GM12874 (cell line): Measurements from ENCODE around the gene MRFAP1.

Experiments
- TF ChIP-seq, protein P1 (sequence below): IDR thresholded peaks from 2 replicates; pipeline ENCODE4 v1.5.1; 2011; ENCODE audit warnings: low read depth, mild to moderate bottlenecking, control low read depth, low read length, moderate library complexity; ENCODE audit not compliant: insufficient read depth

MRFAP1 gene

DNA sequence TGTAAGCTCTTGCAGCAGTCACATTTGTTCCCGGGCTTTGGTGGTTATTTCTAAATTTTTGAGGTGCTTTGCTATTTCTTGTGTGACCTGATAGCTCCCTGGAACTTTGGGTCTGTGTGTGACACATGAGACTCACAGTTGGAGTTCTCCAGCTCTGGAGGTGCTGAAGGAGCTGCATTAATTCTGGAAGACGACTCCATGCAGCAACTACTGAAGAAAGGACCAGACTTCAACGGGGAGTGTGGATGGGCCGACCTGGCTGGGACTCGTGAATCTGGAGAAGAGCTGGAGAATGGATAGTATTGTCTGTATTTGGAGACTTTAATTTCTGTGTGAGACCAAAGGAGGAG is 1.5 kb downstream of the MRFAP1 start:
- TF ChIP-seq, protein P1, sequence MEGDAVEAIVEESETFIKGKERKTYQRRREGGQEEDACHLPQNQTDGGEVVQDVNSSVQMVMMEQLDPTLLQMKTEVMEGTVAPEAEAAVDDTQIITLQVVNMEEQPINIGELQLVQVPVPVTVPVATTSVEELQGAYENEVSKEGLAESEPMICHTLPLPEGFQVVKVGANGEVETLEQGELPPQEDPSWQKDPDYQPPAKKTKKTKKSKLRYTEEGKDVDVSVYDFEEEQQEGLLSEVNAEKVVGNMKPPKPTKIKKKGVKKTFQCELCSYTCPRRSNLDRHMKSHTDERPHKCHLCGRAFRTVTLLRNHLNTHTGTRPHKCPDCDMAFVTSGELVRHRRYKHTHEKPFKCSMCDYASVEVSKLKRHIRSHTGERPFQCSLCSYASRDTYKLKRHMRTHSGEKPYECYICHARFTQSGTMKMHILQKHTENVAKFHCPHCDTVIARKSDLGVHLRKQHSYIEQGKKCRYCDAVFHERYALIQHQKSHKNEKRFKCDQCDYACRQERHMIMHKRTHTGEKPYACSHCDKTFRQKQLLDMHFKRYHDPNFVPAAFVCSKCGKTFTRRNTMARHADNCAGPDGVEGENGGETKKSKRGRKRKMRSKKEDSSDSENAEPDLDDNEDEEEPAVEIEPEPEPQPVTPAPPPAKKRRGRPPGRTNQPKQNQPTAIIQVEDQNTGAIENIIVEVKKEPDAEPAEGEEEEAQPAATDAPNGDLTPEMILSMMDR = no peak

DNA sequence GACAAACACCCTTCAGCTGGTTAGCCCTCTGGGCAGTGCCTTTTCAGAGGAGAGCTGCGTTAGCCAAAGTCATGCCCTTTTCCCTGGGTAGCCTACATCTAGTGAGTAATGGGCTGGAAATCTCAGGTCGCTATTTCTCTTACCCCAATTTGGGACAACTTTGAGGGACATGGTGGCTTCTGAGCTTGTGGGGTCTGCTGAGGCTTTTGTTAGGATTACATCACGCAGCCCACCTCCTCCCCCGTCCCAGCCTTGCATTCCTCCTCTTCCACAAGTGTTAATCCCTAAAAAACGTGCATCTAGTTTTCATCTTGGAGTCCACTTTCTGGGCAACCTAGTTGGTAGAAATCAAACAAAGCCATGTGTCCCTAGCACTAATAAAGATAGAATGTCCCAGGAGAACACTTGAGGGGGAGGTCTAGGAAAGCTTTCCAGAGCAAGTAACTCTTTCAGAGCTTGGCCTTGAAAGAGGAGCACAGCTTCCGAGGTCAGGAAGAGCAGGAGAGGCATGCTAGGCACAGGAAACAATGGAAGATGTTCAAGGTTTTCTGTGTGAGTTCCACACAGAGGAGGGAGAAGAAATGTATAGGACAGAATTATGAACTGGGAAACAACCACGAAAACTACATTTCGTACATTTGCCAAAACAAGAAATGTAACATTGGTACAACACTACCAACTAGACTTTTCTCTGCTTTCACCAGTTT is 2.8 kb downstream of the MRFAP1 start:
- TF ChIP-seq, protein P1 = no peak

DNA sequence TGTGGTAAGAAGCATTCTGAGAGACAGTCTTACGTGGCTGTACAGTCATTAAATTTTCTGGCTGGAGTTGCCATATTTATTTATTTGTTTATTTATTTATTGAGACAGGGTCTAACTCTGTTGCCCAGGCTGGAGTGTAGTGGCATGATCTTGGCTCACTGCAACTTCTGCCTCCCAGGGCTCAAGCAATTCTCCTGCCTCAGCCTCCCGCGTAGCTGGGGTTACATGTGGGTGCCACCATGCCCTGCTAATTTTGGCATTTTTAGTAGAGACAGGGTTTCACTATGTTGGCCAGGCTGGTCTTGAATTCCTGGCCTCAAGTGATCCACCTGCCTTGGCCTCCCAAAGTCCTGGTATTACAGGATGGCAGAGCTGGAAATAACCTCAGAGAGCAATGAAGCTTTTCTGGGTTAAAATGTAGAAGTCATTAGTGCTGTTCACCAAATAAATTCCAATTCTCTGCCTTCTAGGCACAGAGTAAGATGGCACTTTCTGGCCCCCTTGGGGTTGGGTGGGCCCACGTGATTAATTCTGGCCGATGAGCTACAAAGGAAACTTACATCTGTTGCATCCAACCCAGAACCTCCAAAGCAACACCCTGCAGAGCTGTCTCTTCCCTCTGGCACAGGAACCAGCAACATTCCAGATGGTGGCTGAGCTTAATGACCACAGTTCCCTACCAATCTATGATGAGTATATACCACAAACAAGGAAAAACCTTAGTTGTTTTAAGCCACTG is 4.5 kb downstream of the MRFAP1 start:
- TF ChIP-seq, protein P1 = no peak

DNA sequence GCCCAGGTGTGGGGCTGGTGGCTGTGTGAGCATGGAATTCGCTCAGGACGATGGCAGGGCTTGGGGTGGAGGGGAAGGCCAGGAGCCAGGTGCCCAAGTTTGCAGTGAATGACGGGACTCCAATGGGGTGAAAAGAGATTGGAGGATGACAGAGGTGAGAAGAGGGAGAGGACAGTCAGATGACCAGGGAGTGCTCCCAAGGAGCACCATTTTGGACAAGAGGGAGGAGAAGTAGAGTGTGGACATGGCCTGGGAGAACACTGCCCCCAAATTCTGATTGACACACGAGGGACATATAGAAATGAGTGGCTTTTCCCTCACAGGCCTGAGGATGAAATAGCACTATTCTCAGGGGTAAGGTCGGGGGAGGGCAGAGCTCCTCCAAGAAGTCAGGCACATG is 6.7 kb downstream of the MRFAP1 start:
- TF ChIP-seq, protein P1 = no peak

DNA sequence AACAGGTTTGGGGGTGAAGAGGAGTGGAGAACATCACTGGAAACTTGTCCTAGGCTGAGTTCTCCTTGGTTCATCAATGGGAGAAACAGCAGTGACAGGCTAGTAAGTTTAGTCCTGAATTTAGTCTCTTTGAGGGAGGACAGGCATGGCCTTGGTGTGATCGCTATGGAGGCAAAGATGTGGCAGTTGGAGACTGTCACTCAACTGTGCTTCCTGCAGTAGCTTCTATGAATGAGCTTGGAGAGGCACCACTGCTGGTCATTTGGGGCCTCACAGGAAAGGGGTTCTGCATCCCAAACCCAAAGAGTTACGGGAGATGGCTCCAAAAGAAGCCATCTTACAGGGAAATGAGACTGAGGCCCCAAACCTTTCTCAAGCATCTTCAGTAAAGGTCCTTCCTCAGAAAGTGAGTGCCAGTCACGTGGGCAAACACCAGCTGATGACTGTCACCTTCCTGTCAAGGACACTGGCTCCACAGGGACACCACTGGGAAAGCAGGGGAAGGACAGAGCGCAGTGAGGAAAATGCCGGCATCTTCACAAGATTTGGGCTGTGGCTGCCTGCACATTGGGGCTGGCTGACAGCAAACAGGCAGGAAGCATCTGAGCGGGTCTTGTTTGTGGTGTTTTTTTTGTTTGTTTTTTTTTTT is 7.2 kb downstream of the MRFAP1 start:
- TF ChIP-seq, protein P1 = no peak

DNA sequence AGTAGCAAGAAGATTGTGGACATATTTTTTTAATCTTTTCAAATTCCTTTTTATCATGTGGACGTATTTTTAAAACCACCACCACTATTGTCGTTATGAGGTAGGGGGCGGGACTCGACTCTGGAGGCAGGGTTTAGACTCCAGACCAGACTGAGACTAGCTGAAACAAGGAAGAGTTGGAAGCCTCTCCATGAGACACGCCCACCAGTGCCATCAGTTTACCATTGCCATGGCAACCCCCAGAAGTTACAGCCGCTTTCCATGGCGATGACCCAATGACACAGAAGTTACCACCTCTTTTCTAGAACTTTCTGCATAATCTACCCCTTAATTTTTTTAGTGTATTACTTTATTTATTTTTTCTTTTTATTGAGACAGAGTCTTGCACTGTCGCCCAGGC is 8.7 kb downstream of the MRFAP1 start:
- TF ChIP-seq, protein P1 = no peak

DNA sequence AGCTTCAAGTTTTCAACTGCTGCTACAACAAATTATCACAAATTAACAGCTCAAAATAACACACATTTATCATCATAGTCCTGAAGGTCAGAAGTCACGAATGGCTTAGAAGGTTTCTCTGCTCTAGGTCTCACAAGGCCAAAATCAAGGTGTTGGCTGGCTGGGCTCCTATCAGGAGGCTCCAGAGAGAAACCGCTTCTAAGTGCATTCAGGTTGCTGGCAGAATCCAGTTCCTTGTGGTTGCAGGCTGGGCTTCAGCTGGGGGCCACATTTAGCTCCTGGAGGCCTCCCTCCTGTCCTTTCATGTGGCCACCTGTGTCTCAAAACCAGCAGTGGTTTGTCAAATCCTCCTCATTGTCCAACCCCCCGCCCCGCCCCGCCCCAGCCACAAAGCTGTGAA is 15.4 kb downstream of the MRFAP1 start:
- TF ChIP-seq, protein P1 = no peak
